C1 segment of cervical spinal cord (tissue), 14 donors: ENCODE results near the gene KLHL36.

Source experiments
- DNase-seq, 14 donors: peaks; one replicate each; lab custom pipeline; 2025; lab: John Stamatoyannopoulos, UW

KLHL36 gene

GRCh38 chr16:84641643-84642358 lies 6.5 kb upstream of the KLHL36 start:
- DNase-seq = no peak

GRCh38 chr16:84643180-84643583 lies 5.1 kb upstream of the KLHL36 start:
- DNase-seq = peak in 2 of 14 donors; percentile 3 to 36

GRCh38 chr16:84643674-84644073 lies 4.6 kb upstream of the KLHL36 start:
- no peak for DNase-seq

GRCh38 chr16:84648595-84649510 lies 542 bp downstream of the KLHL36 start:
- DNase-seq = peak in 7 of 14 donors; percentile 5 to 53 (median 19)

GRCh38 chr16:84649511-84649861 lies 1.2 kb downstream of the KLHL36 start:
- DNase-seq = no peak

- DNase-seq = no peak
Observed at GRCh38 chr16:84650062-84650991, 2.0 kb downstream of the KLHL36 start.

- no peak for DNase-seq
Observed at GRCh38 chr16:84652566-84652965, 4.3 kb downstream of the KLHL36 start.

GRCh38 chr16:84654238-84654637 lies 5.9 kb downstream of the KLHL36 start:
- DNase-seq = no peak

GRCh38 chr16:84654998-84655397 lies 6.7 kb downstream of the KLHL36 start:
- no peak for DNase-seq

- DNase-seq = no peak
Observed at GRCh38 chr16:84656649-84657048, 8.3 kb downstream of the KLHL36 start.

GRCh38 chr16:84657229-84657837 lies 9.0 kb downstream of the KLHL36 start:
- DNase-seq = no peak

GRCh38 chr16:84658690-84659089 lies 10.4 kb downstream of the KLHL36 start:
- DNase-seq = no peak

GRCh38 chr16:84659656-84660300 lies 11.5 kb downstream of the KLHL36 start:
- no peak for DNase-seq

GRCh38 chr16:84660973-84661372 lies 12.7 kb downstream of the KLHL36 start:
- DNase-seq = no peak

GRCh38 chr16:84661418-84662060 lies 13.2 kb downstream of the KLHL36 start:
- DNase-seq = no peak

- DNase-seq = no peak
Observed at GRCh38 chr16:84662471-84662870, 14.2 kb downstream of the KLHL36 start.

- no peak for DNase-seq
Observed at GRCh38 chr16:84663433-84664101, 15.3 kb downstream of the KLHL36 start.

- DNase-seq = no peak
Observed at GRCh38 chr16:84665359-84665758, 17.0 kb downstream of the KLHL36 start.

- no peak for DNase-seq
Observed at GRCh38 chr16:84665843-84666242, 17.5 kb downstream of the KLHL36 start.
